ENCODE results near the gene CDCP1.

DNA sequence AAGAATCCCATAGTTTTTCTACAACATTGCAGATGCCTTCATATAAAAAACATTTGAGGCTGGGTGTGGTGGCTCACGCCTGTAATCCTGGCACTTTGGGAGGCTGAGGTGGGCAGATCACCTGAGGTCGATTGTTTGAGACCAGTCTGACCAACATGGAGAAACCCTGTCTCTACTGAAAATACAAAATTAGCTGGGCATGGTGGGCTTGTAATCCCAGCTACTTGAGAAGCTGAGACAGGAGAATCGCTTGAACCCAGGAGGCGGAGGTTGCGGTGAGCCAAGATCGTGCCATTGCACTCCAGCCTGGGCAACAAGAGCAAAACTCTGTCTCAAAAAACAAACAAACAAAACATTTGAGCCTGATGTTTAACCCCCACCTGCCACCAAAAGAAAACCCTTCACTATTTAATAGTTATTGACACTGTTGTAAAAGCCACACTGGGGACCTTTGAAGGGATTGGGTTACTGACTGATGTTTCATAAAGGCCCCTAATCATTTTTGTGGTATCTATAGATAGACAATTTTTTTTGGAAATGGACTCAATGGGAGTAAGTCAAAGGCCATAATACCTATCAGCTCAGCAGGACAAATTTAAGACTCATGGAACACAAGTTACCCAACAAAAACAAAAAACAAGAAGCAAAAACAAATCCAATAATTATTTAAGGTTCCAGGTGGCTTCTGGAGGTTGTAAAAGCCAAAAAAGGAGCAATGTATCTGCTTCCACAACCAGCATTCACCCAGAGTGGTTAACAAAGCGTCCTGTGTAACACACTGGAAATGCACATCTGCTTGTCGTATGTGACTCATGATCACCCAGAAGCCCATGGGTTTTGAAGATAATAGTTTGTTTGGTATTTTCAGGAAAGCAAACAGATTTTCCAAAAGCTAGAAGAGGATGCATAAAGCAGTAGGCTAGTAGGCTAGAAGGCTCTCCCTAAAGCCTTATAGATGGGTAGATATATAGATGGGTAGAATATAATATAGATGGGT lies 41.2 kb downstream of the CDCP1 start:
- TF ChIP-seq POLR2AphosphoS5 (IDR thresholded peaks at IDR 0.05; ENCODE audit: borderline replicate concordance, low read depth, low read length) (no peak), EZH2 (IDR thresholded peaks at IDR 0.05) (no peak), FOXP2 (optimal IDR thresholded peaks at IDR 0.05; ENCODE audit: control extremely low read depth, extremely low read length, insufficient read depth) (no peak)
